Measurements from ENCODE around the gene SFI1. TPM values are rescaled to one million over a fixed set of nuclear protein-coding genes. Genes with fewer than 3 reads are reported as not detected.
"Not testable (repeated sequence)": the region's sequence is repeated elsewhere in the genome, so short reads cannot be mapped to it uniquely, and the experiment has no call there.

The SFI1 gene
- total RNA-seq, 1 experiment from 2014 or later = 59.2 TPM

GRCh38 chr22:31501738-31502137, 5.4 kb downstream of the SFI1 start:
- Mint-ChIP-seq H3K27me3 (ENCODE audit: unreplicated experiment) (no peaks in the 10 kb centered on the region), H3K4me1 (ENCODE audit: low read depth, unreplicated experiment) (no peaks in the 10 kb centered on the region), H3K27ac (ENCODE audit: unreplicated experiment) (no peak overlapping the region), H3K9me3 (ENCODE audit: low read depth, unreplicated experiment) (no peaks in the 10 kb centered on the region), H3K4me3 (ENCODE audit: low read depth, unreplicated experiment) (no peak overlapping the region), H3K36me3 (ENCODE audit: insufficient read depth, unreplicated experiment) (peaks cover 8% of the 10 kb centered on the region)
- CTCF ChIA-PET = no interaction called here
- intact Hi-C loops (cut with micrococcal nuclease; ENCODE audit: unreplicated experiment) = no loop called here
- no TSS peak for BruUV-seq (replicated peaks)
- no peak for DNase-seq
- no peak for TF ChIP-seq CTCF (IDR thresholded peaks at IDR 0.05; ENCODE audit: unreplicated experiment)

GRCh38 chr22:31503211-31503964, 7.1 kb downstream of the SFI1 start:
- H3K9me3 Mint-ChIP-seq (ENCODE audit: low read depth, unreplicated experiment) = no peaks in the 10 kb centered on the region
- H3K4me3 Mint-ChIP-seq (ENCODE audit: low read depth, unreplicated experiment) = no peak overlapping the region
- H3K36me3 Mint-ChIP-seq (ENCODE audit: insufficient read depth, unreplicated experiment) = no peaks in the 10 kb centered on the region
- H3K27ac Mint-ChIP-seq (ENCODE audit: unreplicated experiment) = no peak overlapping the region
- BruUV-seq (replicated peaks) = no TSS peak
- no peaks in the 10 kb centered on the region for H3K4me1 Mint-ChIP-seq (ENCODE audit: low read depth, unreplicated experiment)
- no peak for TF ChIP-seq CTCF (IDR thresholded peaks at IDR 0.05; ENCODE audit: unreplicated experiment)
- no peak for DNase-seq
- CTCF ChIA-PET = no interaction called here
- intact Hi-C loops (cut with micrococcal nuclease; ENCODE audit: unreplicated experiment) = no loop called here
- no peaks in the 10 kb centered on the region for H3K27me3 Mint-ChIP-seq (ENCODE audit: unreplicated experiment)

- intact Hi-C loops (cut with micrococcal nuclease; ENCODE audit: unreplicated experiment) = no loop called here
- CTCF ChIA-PET = no interaction called here
- no peak overlapping the region for H3K4me3 Mint-ChIP-seq (ENCODE audit: low read depth, unreplicated experiment)
- TF ChIP-seq CTCF (IDR thresholded peaks at IDR 0.05; ENCODE audit: unreplicated experiment) = no peak
- BruUV-seq (replicated peaks) = no TSS peak
- no peak for DNase-seq
- H3K36me3 Mint-ChIP-seq (ENCODE audit: insufficient read depth, unreplicated experiment) = no peaks in the 10 kb centered on the region
- no peaks in the 10 kb centered on the region for H3K4me1 Mint-ChIP-seq (ENCODE audit: low read depth, unreplicated experiment)
- H3K27me3 Mint-ChIP-seq (ENCODE audit: unreplicated experiment) = no peaks in the 10 kb centered on the region
- H3K27ac Mint-ChIP-seq (ENCODE audit: unreplicated experiment) = no peak overlapping the region
- no peaks in the 10 kb centered on the region for H3K9me3 Mint-ChIP-seq (ENCODE audit: low read depth, unreplicated experiment)
These were observed 7.9 kb downstream of the SFI1 start for GRCh38 chr22:31504282-31504681.

GRCh38 chr22:31507517-31507916, 11.2 kb downstream of the SFI1 start:
- DNase-seq; H3K4me1 Mint-ChIP-seq (ENCODE audit: low read depth, unreplicated experiment); H3K36me3 Mint-ChIP-seq (ENCODE audit: insufficient read depth, unreplicated experiment); H3K27me3 Mint-ChIP-seq (ENCODE audit: unreplicated experiment); H3K4me3 Mint-ChIP-seq (ENCODE audit: low read depth, unreplicated experiment); CTCF ChIA-PET; H3K27ac Mint-ChIP-seq (ENCODE audit: unreplicated experiment); intact Hi-C loops (cut with micrococcal nuclease; ENCODE audit: unreplicated experiment); H3K9me3 Mint-ChIP-seq (ENCODE audit: low read depth, unreplicated experiment); BruUV-seq (replicated peaks): not testable (repeated sequence)

DNA sequence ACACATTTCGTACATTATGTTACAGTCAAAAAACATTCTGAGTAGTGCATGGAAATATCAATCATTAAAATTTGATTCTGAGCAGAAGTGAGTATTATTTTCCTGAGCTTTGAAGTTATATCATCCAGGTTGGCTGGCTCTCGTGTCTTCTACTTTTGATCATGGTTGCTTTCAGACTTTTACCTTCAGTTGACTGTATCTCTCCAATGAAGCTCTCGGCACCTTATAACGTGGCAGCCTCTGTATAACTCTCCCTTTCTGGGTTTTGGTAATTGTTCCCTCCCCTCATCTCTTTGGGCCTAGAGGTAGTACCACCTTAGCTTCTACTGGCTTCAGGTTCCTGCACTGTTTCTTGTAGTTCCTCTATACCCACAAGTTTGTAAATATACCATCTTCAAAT, 12.2 kb downstream of the SFI1 start:
- CTCF ChIA-PET = no interaction called here
- no peak overlapping the region for H3K4me3 Mint-ChIP-seq (ENCODE audit: low read depth, unreplicated experiment)
- no peaks in the 10 kb centered on the region for H3K36me3 Mint-ChIP-seq (ENCODE audit: insufficient read depth, unreplicated experiment)
- DNase-seq = no peak
- no peaks in the 10 kb centered on the region for H3K4me1 Mint-ChIP-seq (ENCODE audit: low read depth, unreplicated experiment)
- no peaks in the 10 kb centered on the region for H3K27me3 Mint-ChIP-seq (ENCODE audit: unreplicated experiment)
- H3K27ac Mint-ChIP-seq (ENCODE audit: unreplicated experiment) = no peak overlapping the region
- BruUV-seq (replicated peaks) = no TSS peak
- no peaks in the 10 kb centered on the region for H3K9me3 Mint-ChIP-seq (ENCODE audit: low read depth, unreplicated experiment)
- intact Hi-C loops (cut with micrococcal nuclease; ENCODE audit: unreplicated experiment) = no loop called here
- TF ChIP-seq CTCF (IDR thresholded peaks at IDR 0.05; ENCODE audit: unreplicated experiment) = no peak

All from Calu3 (cell line).